Measurements from ENCODE around the gene CEACAM4.

CEACAM4 gene

DNA sequence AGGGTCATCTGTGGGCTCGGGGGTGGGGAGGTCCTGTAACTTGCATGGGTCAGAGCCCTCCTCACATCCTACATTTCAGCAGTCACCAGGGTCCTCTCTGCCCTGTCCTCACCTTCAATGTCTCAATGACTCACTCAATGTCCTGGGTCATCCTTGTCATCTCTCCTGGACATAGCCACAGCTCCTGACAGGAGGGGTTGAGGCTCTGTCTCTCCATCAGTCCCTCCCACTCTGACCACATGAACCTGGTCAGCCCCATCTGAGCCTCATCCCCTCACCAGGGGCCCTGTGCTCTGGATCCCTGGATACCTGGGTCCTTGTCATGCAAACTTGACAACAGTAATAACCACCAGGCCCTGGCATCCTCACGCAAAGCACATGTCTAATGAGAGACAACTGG is 37.5 kb downstream of the CEACAM4 start:
- TF ChIP-seq, protein P1, sequence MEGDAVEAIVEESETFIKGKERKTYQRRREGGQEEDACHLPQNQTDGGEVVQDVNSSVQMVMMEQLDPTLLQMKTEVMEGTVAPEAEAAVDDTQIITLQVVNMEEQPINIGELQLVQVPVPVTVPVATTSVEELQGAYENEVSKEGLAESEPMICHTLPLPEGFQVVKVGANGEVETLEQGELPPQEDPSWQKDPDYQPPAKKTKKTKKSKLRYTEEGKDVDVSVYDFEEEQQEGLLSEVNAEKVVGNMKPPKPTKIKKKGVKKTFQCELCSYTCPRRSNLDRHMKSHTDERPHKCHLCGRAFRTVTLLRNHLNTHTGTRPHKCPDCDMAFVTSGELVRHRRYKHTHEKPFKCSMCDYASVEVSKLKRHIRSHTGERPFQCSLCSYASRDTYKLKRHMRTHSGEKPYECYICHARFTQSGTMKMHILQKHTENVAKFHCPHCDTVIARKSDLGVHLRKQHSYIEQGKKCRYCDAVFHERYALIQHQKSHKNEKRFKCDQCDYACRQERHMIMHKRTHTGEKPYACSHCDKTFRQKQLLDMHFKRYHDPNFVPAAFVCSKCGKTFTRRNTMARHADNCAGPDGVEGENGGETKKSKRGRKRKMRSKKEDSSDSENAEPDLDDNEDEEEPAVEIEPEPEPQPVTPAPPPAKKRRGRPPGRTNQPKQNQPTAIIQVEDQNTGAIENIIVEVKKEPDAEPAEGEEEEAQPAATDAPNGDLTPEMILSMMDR (IDR thresholded peaks at IDR 0.05; ENCODE audit: low read depth, low read length): no peak
- no peak overlapping the region for H3K4me3 ChIP-seq (ENCODE audit: low read depth, low read length)
- in situ Hi-C loops (cut with HindIII; ENCODE audit: low sequenced_read_pairs): no loop called here
- DNase-seq (ENCODE audit: low read depth, low spot score): no peak

DNA sequence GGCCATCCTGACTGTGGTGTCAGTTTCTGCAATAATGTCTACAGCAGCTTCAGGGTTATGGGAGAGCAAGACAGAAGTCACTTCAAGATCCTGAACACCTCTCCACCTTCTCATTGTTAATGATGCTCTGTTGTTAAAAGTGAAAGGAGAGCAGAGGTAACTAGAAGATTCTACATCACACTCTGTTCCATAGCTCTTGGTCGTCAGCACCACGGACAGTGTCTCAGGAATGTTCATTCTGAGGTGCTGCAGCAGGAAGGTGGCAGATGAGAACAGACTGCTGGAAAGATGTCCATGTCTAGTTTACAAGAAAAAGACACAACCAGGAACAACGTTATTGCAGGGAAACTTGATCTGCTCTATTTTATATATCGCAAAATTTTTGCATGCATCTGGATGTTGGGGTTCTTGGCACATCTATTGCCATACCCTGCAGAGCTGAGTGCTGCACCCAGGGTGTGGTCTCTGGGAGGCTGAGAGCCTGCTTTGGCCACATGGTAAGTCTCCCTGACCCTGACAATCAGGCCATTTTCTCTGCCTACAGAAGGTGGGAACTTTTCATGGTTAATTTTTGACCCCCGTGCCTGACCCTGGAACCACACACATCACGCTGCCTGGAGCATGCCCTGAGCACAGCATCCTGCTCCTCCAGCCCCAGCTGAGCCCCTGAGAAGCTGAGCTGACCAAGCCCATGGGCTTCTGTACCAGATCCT is 38.2 kb downstream of the CEACAM4 start:
- H3K4me3 ChIP-seq (ENCODE audit: low read depth, low read length): no peak overlapping the region
- DNase-seq (ENCODE audit: low read depth, low spot score): peak; percentile 19
- in situ Hi-C loops (cut with HindIII; ENCODE audit: low sequenced_read_pairs): no loop called here
- TF ChIP-seq, protein P1 (IDR thresholded peaks at IDR 0.05; ENCODE audit: low read depth, low read length): no peak

DNA sequence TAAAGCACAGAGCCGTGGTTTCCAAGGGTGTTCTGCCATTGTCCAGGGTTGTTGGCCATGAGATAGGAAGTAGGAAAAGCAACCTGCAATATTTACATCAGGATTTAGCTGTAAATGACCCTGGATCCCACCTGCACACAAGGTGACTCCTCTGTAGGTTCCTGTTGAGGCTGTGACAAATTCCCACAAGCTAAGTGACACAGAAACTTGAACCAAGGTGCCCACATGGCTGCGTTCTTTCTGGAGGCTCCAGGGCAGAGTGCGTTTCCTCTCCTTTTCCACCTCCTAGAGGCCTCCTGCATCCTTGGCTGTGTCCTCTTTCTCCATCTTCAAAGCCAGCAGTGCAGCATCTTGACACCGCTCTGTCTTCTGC is 39.0 kb downstream of the CEACAM4 start:
- TF ChIP-seq, protein P1 (IDR thresholded peaks at IDR 0.05; ENCODE audit: low read depth, low read length): no peak
- in situ Hi-C loops (cut with HindIII; ENCODE audit: low sequenced_read_pairs): no loop called here
- no peak for DNase-seq (ENCODE audit: low read depth, low spot score)
- H3K4me3 ChIP-seq (ENCODE audit: low read depth, low read length): no peak overlapping the region

DNA sequence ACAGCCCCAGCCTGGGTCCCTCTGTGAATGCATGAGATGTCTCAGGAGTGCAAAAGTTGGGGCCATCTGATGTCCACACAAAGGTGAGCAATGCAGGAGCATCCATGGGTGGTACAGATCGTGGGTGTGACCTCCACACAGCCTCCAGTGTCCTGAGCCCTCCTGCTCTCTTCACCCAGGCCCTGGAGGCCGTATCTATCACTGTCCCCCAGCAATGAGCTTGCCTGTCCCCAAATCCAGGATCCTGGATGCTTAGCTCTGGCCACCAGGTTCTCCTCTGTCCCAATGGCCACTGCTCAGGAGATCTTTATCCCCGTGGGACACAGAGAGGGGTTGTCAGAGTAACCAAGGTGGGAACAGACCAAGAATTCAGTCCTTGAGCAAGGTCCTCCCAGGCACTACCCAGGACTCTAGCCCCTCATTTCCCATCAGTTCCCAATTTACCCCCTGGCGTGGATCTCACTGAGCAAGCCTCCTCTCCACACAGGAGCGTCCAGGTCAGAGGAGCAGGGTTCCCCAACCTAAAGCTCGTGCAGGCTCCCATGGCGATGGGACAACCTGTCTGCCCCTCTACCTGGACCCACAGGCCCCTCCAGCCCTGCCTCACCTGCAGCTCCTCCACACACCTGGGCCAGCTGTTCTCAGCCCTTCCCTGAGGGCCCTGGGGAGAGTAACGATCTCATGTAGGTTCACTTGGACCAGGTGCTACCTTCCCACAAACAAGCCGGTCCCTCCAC is 39.6 kb downstream of the CEACAM4 start:
- DNase-seq (ENCODE audit: low read depth, low spot score): no peak
- no peak overlapping the region for H3K4me3 ChIP-seq (ENCODE audit: low read depth, low read length)
- TF ChIP-seq, protein P1 (IDR thresholded peaks at IDR 0.05; ENCODE audit: low read depth, low read length): no peak
- in situ Hi-C loops (cut with HindIII; ENCODE audit: low sequenced_read_pairs): no loop called here

DNA sequence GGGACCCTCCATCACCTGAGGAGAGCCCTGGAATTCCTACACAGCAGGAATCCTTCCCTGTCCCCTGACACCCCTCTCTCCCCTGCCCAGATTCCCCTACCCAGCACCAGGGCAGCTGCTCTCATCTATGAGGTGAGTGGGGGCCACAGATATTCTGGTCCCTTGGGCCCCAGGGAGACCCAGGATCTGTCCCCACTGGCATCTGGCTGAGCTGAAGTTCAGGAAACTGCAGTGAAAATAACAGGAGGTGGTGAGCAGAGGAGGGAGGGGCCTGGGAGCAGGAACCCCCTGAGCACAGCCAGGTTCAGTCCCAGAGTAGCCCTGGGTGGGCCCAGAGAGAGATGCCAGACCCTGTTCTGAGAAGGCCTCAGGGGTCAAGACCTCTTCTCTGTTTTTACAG is 40.8 kb downstream of the CEACAM4 start:
- no peak overlapping the region for H3K4me3 ChIP-seq (ENCODE audit: low read depth, low read length)
- DNase-seq (ENCODE audit: low read depth, low spot score): no peak
- in situ Hi-C loops (cut with HindIII; ENCODE audit: low sequenced_read_pairs): no loop called here
- TF ChIP-seq, protein P1 (IDR thresholded peaks at IDR 0.05; ENCODE audit: low read depth, low read length): no peak

DNA sequence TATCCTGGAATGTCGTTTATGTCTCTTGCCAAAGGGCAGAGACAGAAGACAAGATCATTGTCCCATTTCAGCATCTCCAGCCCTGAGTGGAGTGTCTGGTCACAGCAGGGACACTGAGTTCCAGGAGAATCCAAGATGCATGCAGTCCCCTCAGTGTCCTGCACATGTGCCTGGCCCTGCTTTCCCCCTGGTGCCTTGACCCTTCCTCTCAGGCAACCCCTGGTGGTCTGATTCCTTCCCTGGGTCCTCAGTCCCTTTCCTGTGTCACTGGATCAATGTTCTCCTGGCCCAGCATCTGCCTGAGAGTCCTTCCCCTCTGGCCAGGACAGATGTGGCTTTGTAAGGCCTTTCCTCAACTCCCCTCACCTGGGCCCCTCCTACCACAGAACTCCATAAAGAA is 41.9 kb downstream of the CEACAM4 start:
- TF ChIP-seq, protein P1 (IDR thresholded peaks at IDR 0.05; ENCODE audit: low read depth, low read length): no peak
- no peak overlapping the region for H3K4me3 ChIP-seq (ENCODE audit: low read depth, low read length)
- DNase-seq (ENCODE audit: low read depth, low spot score): no peak
- in situ Hi-C loops (cut with HindIII; ENCODE audit: low sequenced_read_pairs): no loop called here
